GM21576 (cell line): ENCODE results near the gene POU4F3.

Experiments used
- ATAC-seq: cut with Tn5 transposase; IDR thresholded peaks from one replicate; pipeline ENCODE4 v1.9.1; 2021; ENCODE audit warnings: mild to moderate bottlenecking, moderate library complexity; ENCODE audit not compliant: unreplicated experiment

POU4F3 gene

GRCh38 chr5:146390469-146390868 lies 51.8 kb downstream of the POU4F3 start:
- no peak for ATAC-seq
